GM12872 (cell line): Measurements from ENCODE around the gene GINS2.

Experiments used
- CTCF ChIP-seq: IDR thresholded peaks from 3 replicates; pipeline ENCODE4 v1.5.1; 2011; ENCODE audit warnings: low read depth, mild to moderate bottlenecking, low read length, moderate library complexity; ENCODE audit not compliant: insufficient read depth

Gene GINS2

GRCh38 chr16:85659805-85660511, 28.8 kb downstream of the GINS2 start:
- TF ChIP-seq CTCF: peak; percentile 95

GRCh38 chr16:85659336-85659735, 29.4 kb downstream of the GINS2 start:
- no peak for TF ChIP-seq CTCF

GRCh38 chr16:85658504-85659326, 30.0 kb downstream of the GINS2 start:
- TF ChIP-seq CTCF: no peak

- TF ChIP-seq CTCF: no peak
Observed at GRCh38 chr16:85657996-85658395, 30.8 kb downstream of the GINS2 start.

- no peak for TF ChIP-seq CTCF
Observed at GRCh38 chr16:85657267-85657650, 31.5 kb downstream of the GINS2 start.

- no peak for TF ChIP-seq CTCF
Observed at GRCh38 chr16:85656351-85657266, 32.1 kb downstream of the GINS2 start.
